Transverse colon (tissue), 4 donors: ENCODE measurements around the gene BMP6. TPM values are rescaled to one million over a fixed set of nuclear protein-coding genes. Genes with fewer than 3 reads are reported as not detected.

Source experiments
- DNase-seq: peaks from one replicate; pipeline ENCODE4 v3.0.0-alpha.2; 2019
- H3K27ac ChIP-seq, 4 donors: fragments of 200-600 bp; sonication (generic); 2 replicates each; pipeline ENCODE4 v1.5.1; 2016 to 2018; ENCODE audit warnings: inconsistent platforms in 4 of 4
- H3K27me3 ChIP-seq: fragments of 200-600 bp; sonication (generic); 2 replicates; pipeline ENCODE4 v1.5.1; 2017; ENCODE audit warnings: inconsistent platforms
- H3K36me3 ChIP-seq, 4 donors: fragments of 200-600 bp; sonication (generic); 2 replicates each; pipeline ENCODE4 v1.5.1; 2017 to 2019; ENCODE audit warnings: inconsistent platforms in 4 of 4
- H3K4me1 ChIP-seq, 4 donors: fragments of 200-600 bp; sonication (generic); 2 replicates each; pipeline ENCODE4 v1.5.1; 2017 to 2020; ENCODE audit warnings: inconsistent platforms in 4 of 4
- H3K4me3 ChIP-seq, 4 donors: fragments of 200-600 bp; sonication (generic); 1 replicate in 1 of 4; 2 replicates in 3 of 4; pipeline versions ENCODE4 v1.5.1 to v1.6.1; 2017 to 2019; ENCODE audit warnings: inconsistent platforms in 4 of 4
- H3K9me3 ChIP-seq, 2 donors: fragments of 200-600 bp; sonication (generic); 2 replicates each; pipeline ENCODE4 v1.5.1; 2017 to 2019; ENCODE audit warnings: inconsistent platforms in 2 of 2
- CTCF ChIP-seq, 5 experiments: fragments of 200-600 bp in 3 of 5; fragments of 450-650 bp in 2 of 5; sonication (generic) in 3 of 5; IDR thresholded peaks; 1 replicate in 2 of 5; 2 replicates in 3 of 5; pipeline ENCODE4 v1.5.1; 2016 to 2017; ENCODE audit warnings: antibody characterized with exemption in 5 of 5, inconsistent platforms in 3 of 5, mild to moderate bottlenecking in 2 of 5, moderate library complexity in 1 of 5
- EP300 ChIP-seq: sonication (generic); formaldehyde crosslinking; IDR thresholded peaks from one replicate; pipeline ENCODE4 v1.6.1; 2017; ENCODE audit warnings: antibody characterized with exemption, low read depth
- POLR2A ChIP-seq: fragments of 450-650 bp; IDR thresholded peaks from one replicate; pipeline ENCODE4 v1.6.1; 2016; ENCODE audit warnings: antibody characterized with exemption, mild to moderate bottlenecking, moderate library complexity
- POLR2AphosphoS5 ChIP-seq, 3 donors: sonication (generic); formaldehyde crosslinking; IDR thresholded peaks; one replicate each; pipeline ENCODE4 v1.6.1; 2016; ENCODE audit warnings: antibody characterized with exemption in 3 of 3
- WGBS, 2 donors: methylation state at CpG; one replicate each; pipeline ENCODE4 v1.1.5; 2018; ENCODE audit warnings: low coverage in 1 of 2; 5-methylcytosine and 5-hydroxymethylcytosine counted together
- in situ Hi-C, 4 donors: fragments of 200-750 bp; cut with MboI; loops; one replicate each; pipeline versions ENCODE4 v1.15.0 to v1.15.1; 2017; ENCODE audit warnings: low sequenced_read_pairs in 3 of 4, low pct_ligation_motif_present in 1 of 4, low pct_unique_long_range_greater_than_20kb in 1 of 4
- intact Hi-C: fragments of 100-400 bp; cut with DNase I; formaldehyde crosslinking; loops from one replicate; pipeline ENCODE4 v1.15.1; 2023; ENCODE audit warnings: low total_unique reads
- total RNA-seq, 4 donors: library from RNA; depleted of rRNA; stranded (reverse); fragments of >200 nt; gene quantifications; one replicate each; pipeline ENCODE4 v1.1.0, GENCODE V29; 2016

The BMP6 gene
- total RNA-seq, 4 donors from 2014 or later, result 1.1 to 12.7 (median 6.7) TPM

DNA sequence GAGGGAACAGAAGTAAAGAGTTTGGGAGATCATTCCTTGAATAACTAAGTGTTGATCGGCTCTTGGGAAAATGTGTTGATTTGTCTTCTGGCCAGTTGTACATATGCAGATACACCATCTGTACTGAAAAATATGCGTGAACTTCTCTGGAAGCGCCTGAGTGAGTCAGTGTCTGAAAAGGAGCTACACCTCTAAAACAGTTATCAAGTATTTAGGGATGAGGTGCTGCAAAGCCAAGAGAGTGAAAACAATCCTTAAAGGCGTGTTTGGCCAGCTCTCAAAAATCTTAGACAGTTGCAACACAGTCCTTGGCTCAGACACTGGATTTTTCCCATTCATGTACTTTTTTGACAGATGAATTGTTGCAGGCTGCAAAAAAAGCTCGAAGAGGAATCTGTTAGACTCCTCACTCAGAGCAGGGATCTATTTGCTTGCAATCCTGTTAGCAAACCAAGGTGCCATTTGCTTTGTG is 61.3 kb downstream of the BMP6 start:
- intact Hi-C loops, result no loop called here
- H3K27ac ChIP-seq, result peak overlapping the region; percentile 61 to 73 (median 64)
- no peak overlapping the region for H3K4me3 ChIP-seq
- peak; percentile 14 for DNase-seq
- no peaks in the 10 kb centered on the region for H3K9me3 ChIP-seq
- H3K4me1 ChIP-seq, result peaks cover 0 to 15% (median 0%) of the 10 kb centered on the region in 4 donors
- no peaks in the 10 kb centered on the region for H3K36me3 ChIP-seq
- in situ Hi-C loops, result no loop called here
- no peak for TF ChIP-seq POLR2A
- TF ChIP-seq EP300, result no peak
- peak in 2 of 3 donors; percentile 19 to 72 for TF ChIP-seq POLR2AphosphoS5 (IDR thresholded peaks at IDR 0.05)
- no peak for TF ChIP-seq CTCF (IDR thresholded peaks at IDR 0.05)
- 45 to 48% methylated on average over 4 to 5 of the region's 5 CpGs for WGBS, 2 donors
- H3K27me3 ChIP-seq, result no peaks in the 10 kb centered on the region

DNA sequence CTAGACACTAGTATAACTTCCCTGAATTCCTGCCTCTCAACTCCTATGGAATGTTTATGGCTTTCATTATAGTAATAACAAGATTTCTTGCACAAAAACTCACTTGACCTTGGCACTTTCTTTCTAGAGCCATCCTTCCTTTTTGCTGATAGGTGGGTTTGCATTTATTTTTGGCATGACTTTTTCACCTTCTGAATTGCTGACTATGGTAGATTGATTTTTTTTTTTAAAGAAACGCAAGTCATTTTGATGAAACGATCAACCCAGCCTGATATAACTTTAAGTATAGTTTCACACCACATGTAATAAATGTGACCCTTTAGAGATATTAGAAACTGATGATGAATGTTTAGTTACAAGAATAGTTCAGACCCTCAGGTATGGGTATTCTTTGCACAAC is 61.8 kb downstream of the BMP6 start:
- in situ Hi-C loops (no loop called here), intact Hi-C loops (no loop called here)
- H3K27ac ChIP-seq, result peak overlapping the region in 1 of 4 donors; percentile 61
- TF ChIP-seq EP300 (no peak), POLR2A (no peak), CTCF (IDR thresholded peaks at IDR 0.05) (no peak)
- no peaks in the 10 kb centered on the region for H3K36me3 ChIP-seq
- DNase-seq, result no peak
- 84 to 100% methylated on average over 2 of the region's 2 CpGs for WGBS, 2 donors
- H3K4me3 ChIP-seq, result no peak overlapping the region
- H3K4me1 ChIP-seq, result peaks cover 0 to 15% (median 0%) of the 10 kb centered on the region in 4 donors
- no peaks in the 10 kb centered on the region for H3K9me3 ChIP-seq
- no peaks in the 10 kb centered on the region for H3K27me3 ChIP-seq

DNA sequence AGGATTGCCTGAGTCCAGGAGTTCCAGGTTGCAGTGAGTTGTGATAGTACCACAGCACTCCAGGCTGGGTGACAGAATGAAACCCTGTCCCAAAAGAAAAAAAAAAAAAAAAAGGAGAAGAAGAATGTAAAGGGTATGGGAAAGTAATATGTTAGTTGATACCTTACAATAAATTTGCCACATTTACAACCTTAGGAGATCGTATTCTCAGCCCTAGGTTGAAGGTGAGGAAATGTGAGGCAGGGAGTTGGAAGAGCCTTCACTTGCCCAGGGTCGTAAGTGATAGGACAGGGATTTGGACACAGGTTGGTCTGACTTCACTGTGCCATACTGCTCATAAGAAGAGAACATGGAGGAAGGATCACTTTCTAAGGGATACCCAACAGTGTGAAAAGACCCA is 68.6 kb downstream of the BMP6 start:
- in situ Hi-C loops (no loop called here), intact Hi-C loops (no loop called here)
- H3K36me3 ChIP-seq, result no peaks in the 10 kb centered on the region
- TF ChIP-seq EP300 (no peak), POLR2A (no peak), CTCF (IDR thresholded peaks at IDR 0.05) (no peak), POLR2AphosphoS5 (IDR thresholded peaks at IDR 0.05) (no peak)
- DNase-seq, result no peak
- H3K27me3 ChIP-seq, result no peaks in the 10 kb centered on the region
- H3K4me3 ChIP-seq, result no peak overlapping the region
- H3K9me3 ChIP-seq, result no peaks in the 10 kb centered on the region
- H3K4me1 ChIP-seq, result no peaks in the 10 kb centered on the region
- WGBS, 2 donors, result 73% methylated on average over 2 of the region's 2 CpGs; no CpG with 5 or more reads in 1 of the 2 donors
- no peak overlapping the region for H3K27ac ChIP-seq

DNA sequence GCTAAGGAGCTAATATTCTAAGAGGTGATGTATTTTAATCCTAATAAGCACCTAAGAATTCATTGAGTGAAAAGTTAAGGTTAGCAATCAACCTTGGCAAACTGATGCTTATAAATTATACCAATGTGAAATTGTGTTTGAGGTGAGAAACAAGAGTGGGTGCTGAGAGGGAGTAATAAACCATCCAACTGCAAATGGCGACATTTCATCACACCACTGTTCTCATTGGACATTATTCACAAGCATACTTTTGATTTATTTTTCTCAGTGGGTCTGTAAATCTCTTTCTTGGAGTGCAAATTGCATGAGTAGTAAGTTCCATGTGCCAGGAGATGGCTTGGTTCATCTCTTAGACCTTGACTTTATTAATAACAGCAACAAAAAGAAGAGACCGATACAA is 71.5 kb downstream of the BMP6 start:
- Histone ChIP-seq H3K9me3 (no peaks in the 10 kb centered on the region), H3K36me3 (no peaks in the 10 kb centered on the region), H3K4me1 (no peaks in the 10 kb centered on the region), H3K27ac (no peak overlapping the region), H3K4me3 (no peak overlapping the region), H3K27me3 (no peaks in the 10 kb centered on the region)
- DNase-seq, result no peak
- WGBS, 2 donors, result 96 to 97% methylated on average over 2 of the region's 2 CpGs
- in situ Hi-C loops, result no loop called here
- intact Hi-C loops, result no loop called here
- TF ChIP-seq POLR2AphosphoS5 (IDR thresholded peaks at IDR 0.05) (no peak), EP300 (no peak), CTCF (IDR thresholded peaks at IDR 0.05) (no peak), POLR2A (no peak)
